DOHH2 (cell line): ENCODE measurements around the gene PAXX.
A peak's percentile ranks its signal among the peaks of the same experiment; 100 is the strongest.

Experiments used
- H3F3A ChIP-seq: fragments of 200-600 bp; sonication (generic), shearing (Covaris generic); 2 replicates; pipeline ENCODE4 v1.6.0; 2016; ENCODE audit warnings: antibody characterized with exemption, mild to moderate bottlenecking; ENCODE audit not compliant: control insufficient read depth, insufficient read depth
- H3K27ac ChIP-seq: fragments of 200-600 bp; sonication (generic); 2 replicates; pipeline ENCODE4 v1.5.1; 2014; ENCODE audit warnings: low read depth, mild to moderate bottlenecking, low read length, moderate library complexity
- H3K27me3 ChIP-seq: fragments of 200-600 bp; sonication (generic); 2 replicates; pipeline ENCODE4 v1.6.1; 2014; ENCODE audit warnings: mild to moderate bottlenecking, low read length, mixed read lengths; ENCODE audit not compliant: control insufficient read depth
- H3K36me3 ChIP-seq: fragments of 200-600 bp; sonication (generic); 2 replicates; pipeline ENCODE4 v1.6.1; 2014; ENCODE audit warnings: mild to moderate bottlenecking, low read length, moderate library complexity, mixed read lengths; ENCODE audit not compliant: control insufficient read depth
- H3K4me1 ChIP-seq: fragments of 200-600 bp; sonication (generic); 2 replicates; pipeline ENCODE4 v1.6.1; 2014; ENCODE audit warnings: mild to moderate bottlenecking, low read length, mixed read lengths; ENCODE audit not compliant: control insufficient read depth
- H3K4me2 ChIP-seq: fragments of 200-600 bp; sonication (generic); 2 replicates; pipeline ENCODE4 v1.6.0; 2014; ENCODE audit warnings: mild to moderate bottlenecking, low read length, moderate library complexity
- H3K4me3 ChIP-seq: fragments of 200-600 bp; sonication (generic); 2 replicates; pipeline ENCODE4 v1.5.1; 2014; ENCODE audit warnings: mild to moderate bottlenecking, low read length, mixed read lengths
- H3K79me2 ChIP-seq: fragments of 200-600 bp; sonication (generic); 2 replicates; pipeline ENCODE4 v1.6.1; 2014; ENCODE audit warnings: mild to moderate bottlenecking, low read length, mixed read lengths; ENCODE audit not compliant: control insufficient read depth
- H3K9me2 ChIP-seq: fragments of 200-600 bp; sonication (generic); replicated peaks from 2 replicates; pipeline ENCODE4 v1.6.1; 2014; ENCODE audit warnings: mild to moderate bottlenecking, low read length, mixed read lengths; ENCODE audit not compliant: control insufficient read depth
- H3K9me3 ChIP-seq: fragments of 200-600 bp; sonication (generic); 2 replicates; pipeline ENCODE4 v1.6.1; 2014; ENCODE audit warnings: antibody characterized with exemption, low read length, mixed read lengths; ENCODE audit not compliant: control insufficient read depth, insufficient read depth
- H4K20me1 ChIP-seq: fragments of 200-600 bp; sonication (generic); 2 replicates; pipeline ENCODE4 v1.6.0; 2014; ENCODE audit warnings: low read depth, mild to moderate bottlenecking, antibody characterized with exemption, low read length, moderate library complexity; ENCODE audit not compliant: control insufficient read depth, insufficient read depth
- CTCF ChIP-seq: fragments of 200-600 bp; sonication (generic); IDR thresholded peaks from one replicate; pipeline ENCODE4 v1.5.1; 2014; ENCODE audit warnings: antibody characterized with exemption, mild to moderate bottlenecking, low read depth, low read length; ENCODE audit not compliant: poor library complexity, severe bottlenecking
- EZH2phosphoT487 ChIP-seq: fragments of 200-600 bp; sonication (generic); IDR thresholded peaks from 2 replicates; pipeline ENCODE4 v1.6.1; 2017; ENCODE audit warnings: borderline replicate concordance, mild to moderate bottlenecking, antibody characterized with exemption, low read length, moderate library complexity, mixed read lengths

The PAXX gene

DNA sequence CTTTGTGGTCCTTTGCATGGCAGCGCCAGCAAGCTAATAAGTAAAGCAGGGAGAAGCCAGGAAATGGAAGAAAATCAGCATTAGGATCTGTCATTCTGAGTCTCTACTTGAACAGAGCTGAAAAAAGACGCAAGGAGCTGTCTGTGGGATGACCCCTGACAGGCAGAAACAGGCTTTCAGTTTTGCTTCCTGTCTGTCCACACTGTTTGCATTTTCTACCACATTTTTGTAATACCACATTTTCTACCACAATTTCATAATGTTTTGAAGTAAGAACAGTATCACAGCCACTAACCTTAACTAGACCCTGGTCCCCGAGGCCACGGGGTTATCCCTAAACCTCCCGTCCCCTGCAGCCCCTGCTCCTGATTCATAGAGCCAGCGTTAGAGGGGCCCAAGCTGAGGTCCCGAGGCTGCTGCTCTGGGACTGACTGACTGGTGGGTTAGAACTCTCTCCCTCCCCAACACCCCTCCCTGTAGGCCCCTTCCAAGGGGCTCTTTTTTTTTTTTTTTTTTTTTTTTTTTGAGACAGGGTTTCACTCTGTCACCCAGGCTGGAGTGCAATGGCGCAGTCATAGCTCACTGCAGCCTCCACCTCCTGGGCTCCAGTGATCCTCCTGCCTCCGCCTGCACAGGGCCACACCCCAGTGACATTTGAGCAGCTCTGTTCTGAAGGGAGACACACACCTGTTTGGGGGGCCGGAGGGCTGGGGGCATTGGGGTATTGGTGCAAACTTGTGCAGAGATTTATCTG lies 8.1 kb downstream of the PAXX start:
- Histone ChIP-seq H3K79me2 (no peaks in the 10 kb centered on the region), H3K27ac (no peak overlapping the region), H3K4me1 (peaks cover 31% of the 10 kb centered on the region), H3K9me2 (no peaks in the 10 kb centered on the region), H3K4me3 (no peak overlapping the region), H3F3A (no peaks in the 10 kb centered on the region), H3K4me2 (peak overlapping the region; percentile 22), H3K27me3 (peaks cover 28% of the 10 kb centered on the region), H3K36me3 (no peaks in the 10 kb centered on the region), H4K20me1 (no peaks in the 10 kb centered on the region), H3K9me3 (no peaks in the 10 kb centered on the region)
- TF ChIP-seq CTCF, result no peak
- TF ChIP-seq EZH2phosphoT487, result no peak

- H3F3A ChIP-seq, result no peaks in the 10 kb centered on the region
- H3K27ac ChIP-seq, result no peak overlapping the region
- H3K9me2 ChIP-seq, result no peaks in the 10 kb centered on the region
- H3K9me3 ChIP-seq, result no peaks in the 10 kb centered on the region
- H3K4me1 ChIP-seq, result peaks cover 18% of the 10 kb centered on the region
- TF ChIP-seq CTCF (no peak), EZH2phosphoT487 (no peak)
- no peaks in the 10 kb centered on the region for H3K79me2 ChIP-seq
- H3K4me3 ChIP-seq, result no peak overlapping the region
- no peaks in the 10 kb centered on the region for H3K36me3 ChIP-seq
- no peak overlapping the region for H3K4me2 ChIP-seq
- peaks cover 20% of the 10 kb centered on the region for H3K27me3 ChIP-seq
- no peaks in the 10 kb centered on the region for H4K20me1 ChIP-seq
Observed at GRCh38 chr9:137001857-137002645, 9.8 kb downstream of the PAXX start.

DNA sequence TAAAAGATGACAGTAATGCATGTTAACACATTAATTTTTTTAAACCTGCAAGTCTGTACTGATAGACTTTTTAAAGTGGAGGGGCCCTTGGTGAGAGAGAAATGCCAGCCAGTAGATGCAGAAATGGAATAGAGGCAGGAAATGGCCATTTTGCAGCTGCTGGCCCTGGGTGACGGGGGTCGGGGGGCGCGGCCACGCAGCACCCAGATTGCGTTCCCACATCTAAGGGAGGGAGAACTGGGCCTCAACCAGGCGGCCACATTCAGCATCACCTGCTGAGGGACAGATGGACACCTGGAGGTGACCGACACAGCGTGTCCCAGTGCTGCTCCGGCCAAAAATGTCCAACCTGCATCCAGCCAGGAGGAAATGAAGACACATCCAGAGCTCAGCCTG lies 10.4 kb downstream of the PAXX start:
- Histone ChIP-seq H3K4me3 (no peak overlapping the region), H3K79me2 (no peaks in the 10 kb centered on the region)
- TF ChIP-seq EZH2phosphoT487, result no peak
- TF ChIP-seq CTCF, result no peak

More for the DNA sequence above, 10.4 kb downstream of the PAXX start:
- Histone ChIP-seq H4K20me1 (no peaks in the 10 kb centered on the region), H3K9me2 (no peaks in the 10 kb centered on the region), H3K36me3 (no peaks in the 10 kb centered on the region), H3K9me3 (no peaks in the 10 kb centered on the region), H3K27ac (no peak overlapping the region), H3K27me3 (peaks cover 14% of the 10 kb centered on the region), H3F3A (no peaks in the 10 kb centered on the region), H3K4me2 (no peak overlapping the region), H3K4me1 (peaks cover 18% of the 10 kb centered on the region)
